Small intestine (tissue), 7 donors: ENCODE measurements around the gene IRS2. TPM values are rescaled to one million over a fixed set of nuclear protein-coding genes. Genes with fewer than 3 reads are reported as not detected.

Experiments used
- DNase-seq, 2 donors: peaks; one replicate each; pipeline versions ENCODE4 v3.0.0 to v3.0.0-alpha.2; 2013
- FAIRE-seq: peaks from 2 replicates; lab custom pipeline; 2012; peaks lifted over from hg19 to GRCh38; lab: Jason Lieb, UNC
- H3K27ac ChIP-seq, 3 donors: one replicate each; pipeline ENCODE4 v1.5.1; 2013; ENCODE audit warnings: low read length in 2 of 3, mild to moderate bottlenecking in 2 of 3, control low read depth in 1 of 3, inconsistent platforms in 1 of 3, low read depth in 1 of 3, moderate library complexity in 1 of 3
- H3K27me3 ChIP-seq, 3 donors: one replicate each; pipeline ENCODE4 v1.6.1; 2013; ENCODE audit warnings: low read length in 3 of 3, inconsistent platforms in 1 of 3; ENCODE audit not compliant: control insufficient read depth in 3 of 3, insufficient read depth in 3 of 3
- H3K36me3 ChIP-seq, 3 donors: one replicate each; pipeline ENCODE4 v1.6.1; 2013; ENCODE audit warnings: low read length in 3 of 3, inconsistent platforms in 1 of 3, low read depth in 1 of 3, mild to moderate bottlenecking in 1 of 3, moderate library complexity in 1 of 3; ENCODE audit not compliant: control insufficient read depth in 3 of 3, insufficient read depth in 2 of 3
- H3K4me1 ChIP-seq, 3 donors: one replicate each; pipeline ENCODE4 v1.6.1; 2013; ENCODE audit warnings: low read length in 2 of 3, inconsistent platforms in 1 of 3, low read depth in 1 of 3, mild to moderate bottlenecking in 1 of 3, moderate library complexity in 1 of 3; ENCODE audit not compliant: control insufficient read depth in 3 of 3, insufficient read depth in 2 of 3
- H3K4me3 ChIP-seq, 3 donors: one replicate each; pipeline ENCODE4 v1.5.1; 2013; ENCODE audit warnings: low read length in 3 of 3, control low read depth in 1 of 3, inconsistent platforms in 1 of 3, low read depth in 1 of 3, mild to moderate bottlenecking in 1 of 3, moderate library complexity in 1 of 3
- H3K9me3 ChIP-seq, 2 donors: one replicate each; pipeline ENCODE4 v1.6.1; 2013; ENCODE audit warnings: low read depth in 1 of 2, low read length in 1 of 2; ENCODE audit not compliant: control insufficient read depth in 2 of 2, insufficient read depth in 1 of 2
- WGBS, 3 donors: extraction: QIAGEN DNeasy Blood & Tissue Kit; methylation state at CpG; one replicate each; pipeline ENCODE4 v1.1.7; 2013; 5-methylcytosine and 5-hydroxymethylcytosine counted together
- polyA plus RNA-seq, 4 donors: library from polyadenylated mRNA; stranded (reverse) in 3 of 4; unstranded in 1 of 4; fragments of 200-250 nt in 3 of 4; fragments of 120-200 nt in 1 of 4; gene quantifications; one replicate each; pipeline versions ENCODE4 v1.2.1 to v1.2.3, GENCODE V29; 2013
- donor health status: healthy with polysubstance abuse.
- donor health status: control.
- donor health status: control.
- donor health status: Bipolar disorder and iron deficiency.
- donor health status: healthy.

Gene IRS2
- polyA plus RNA-seq, 4 donors: 3.8 to 16.2 (median 5.0) TPM

DNA sequence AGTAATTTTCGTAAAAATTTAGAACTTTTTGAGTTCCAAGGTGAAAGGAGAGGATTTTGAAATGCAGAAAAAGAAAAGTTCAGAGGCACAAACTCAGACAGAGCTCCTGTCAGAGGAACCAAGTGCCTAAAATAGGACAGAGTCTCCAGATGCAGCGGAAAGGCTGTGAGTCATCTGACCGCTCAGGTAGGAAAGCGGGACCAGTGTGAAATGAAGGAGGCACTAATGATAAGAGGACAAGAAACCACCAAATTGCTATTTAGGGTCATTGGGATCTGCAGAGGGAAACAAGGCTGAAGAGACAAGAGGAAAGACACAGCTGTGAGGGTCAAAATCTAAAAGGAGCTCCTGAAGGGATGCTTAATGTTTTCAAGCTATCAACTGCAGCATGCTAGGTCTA, 34.9 kb downstream of the IRS2 start:
- Histone ChIP-seq H3K9me3 (no peaks in the 10 kb centered on the region), H3K4me3 (no peak overlapping the region), H3K4me1 (no peaks in the 10 kb centered on the region), H3K27me3 (no peaks in the 10 kb centered on the region), H3K36me3 (peaks cover 3 to 13% (median 5%) of the 10 kb centered on the region in 3 donors), H3K27ac (no peak overlapping the region)
- DNase-seq (no peak), FAIRE-seq (no peak)
- 88 to 95% (median 89%) methylated on average over 4 of the region's 4 CpGs for WGBS, 3 donors

DNA sequence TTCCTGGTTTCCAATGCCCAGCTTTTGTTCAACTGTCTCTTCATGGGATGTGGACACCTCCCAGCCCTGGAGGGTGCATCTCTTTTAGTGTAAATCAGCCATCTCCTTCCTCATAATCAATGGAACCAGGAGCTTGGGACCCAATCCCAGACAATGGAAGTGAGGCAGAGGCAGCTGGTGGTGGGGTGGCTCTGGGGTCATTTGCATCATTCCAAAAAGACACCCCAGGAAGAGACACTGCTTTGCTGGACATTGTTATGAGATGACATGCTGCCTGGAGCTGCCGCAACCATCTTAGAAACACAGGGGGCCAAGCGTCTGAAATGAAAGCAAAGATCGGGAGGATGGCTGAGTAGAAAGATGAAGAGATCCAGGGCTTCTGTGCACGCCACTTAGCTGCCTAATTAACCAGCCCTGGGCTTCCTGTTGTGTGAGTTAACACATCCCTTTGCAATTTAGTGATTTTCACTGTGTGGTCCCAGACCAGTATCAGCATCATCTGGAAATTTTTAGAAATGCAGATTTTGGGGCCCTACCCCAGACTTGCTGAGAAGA, 36.1 kb downstream of the IRS2 start:
- FAIRE-seq (no peak), DNase-seq (no peak)
- Histone ChIP-seq H3K27ac (no peak overlapping the region), H3K4me3 (no peak overlapping the region), H3K36me3 (peaks cover 0 to 6% (median 2%) of the 10 kb centered on the region in 3 donors), H3K27me3 (no peaks in the 10 kb centered on the region), H3K9me3 (no peaks in the 10 kb centered on the region), H3K4me1 (no peaks in the 10 kb centered on the region)
- 91 to 94% (median 92%) methylated on average over 4 of the region's 4 CpGs for WGBS, 3 donors

DNA sequence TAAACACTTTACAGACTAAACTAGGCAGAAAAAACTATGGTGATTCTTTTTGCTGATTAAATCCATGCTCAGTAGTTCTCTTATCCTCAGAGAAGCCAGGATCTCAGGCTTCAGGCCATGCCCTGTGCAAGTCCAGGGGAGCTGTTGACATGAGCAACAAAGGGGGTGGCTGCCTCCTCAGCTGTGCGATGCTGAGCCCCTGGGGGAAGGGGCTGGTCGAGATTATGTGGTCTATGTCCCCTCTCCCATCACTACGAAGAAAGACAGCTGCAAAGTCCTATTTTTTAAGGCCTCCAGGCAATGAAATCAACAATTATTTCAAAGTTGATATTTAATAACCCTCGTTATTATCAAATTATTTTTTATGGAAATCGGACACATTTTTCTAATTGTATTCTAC, 37.0 kb downstream of the IRS2 start:
- 82 to 86% (median 86%) methylated on average over 5 of the region's 5 CpGs for WGBS, 3 donors
- no peaks in the 10 kb centered on the region for H3K27me3 ChIP-seq
- DNase-seq (no peak), FAIRE-seq (no peak)
- no peaks in the 10 kb centered on the region for H3K9me3 ChIP-seq
- peaks cover 0 to 4% (median 0%) of the 10 kb centered on the region in 3 donors for H3K36me3 ChIP-seq
- no peak overlapping the region for H3K4me3 ChIP-seq
- no peaks in the 10 kb centered on the region for H3K4me1 ChIP-seq
- no peak overlapping the region for H3K27ac ChIP-seq

DNA sequence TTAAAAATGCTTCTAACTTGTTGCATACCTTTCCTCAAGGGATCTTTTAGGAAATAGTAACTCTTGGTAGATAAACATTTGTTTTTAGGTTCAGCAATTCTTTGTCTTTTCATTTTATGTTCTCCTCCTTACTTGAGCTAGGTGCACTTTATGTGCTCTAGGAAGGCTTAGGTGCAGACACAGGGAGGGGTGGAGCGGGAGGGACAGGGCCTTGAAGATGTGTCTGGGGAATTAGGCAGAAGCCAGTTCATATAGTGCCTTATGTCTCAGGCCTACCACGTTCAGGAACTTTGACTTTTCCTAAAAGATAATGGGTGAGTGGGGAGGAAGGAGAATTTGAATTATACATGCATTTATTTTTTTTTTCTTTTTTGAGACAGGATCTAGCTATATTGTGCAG, 37.7 kb downstream of the IRS2 start:
- FAIRE-seq (no peak), DNase-seq (no peak)
- no peaks in the 10 kb centered on the region for H3K9me3 ChIP-seq
- H3K27me3 ChIP-seq: no peaks in the 10 kb centered on the region
- no peak overlapping the region for H3K27ac ChIP-seq
- peaks cover 0 to 4% (median 0%) of the 10 kb centered on the region in 3 donors for H3K36me3 ChIP-seq
- H3K4me1 ChIP-seq: peaks cover 0 to 4% (median 3%) of the 10 kb centered on the region in 3 donors
- WGBS, 3 donors: 45 to 64% (median 48%) methylated on average over 2 of the region's 2 CpGs
- no peak overlapping the region for H3K4me3 ChIP-seq

DNA sequence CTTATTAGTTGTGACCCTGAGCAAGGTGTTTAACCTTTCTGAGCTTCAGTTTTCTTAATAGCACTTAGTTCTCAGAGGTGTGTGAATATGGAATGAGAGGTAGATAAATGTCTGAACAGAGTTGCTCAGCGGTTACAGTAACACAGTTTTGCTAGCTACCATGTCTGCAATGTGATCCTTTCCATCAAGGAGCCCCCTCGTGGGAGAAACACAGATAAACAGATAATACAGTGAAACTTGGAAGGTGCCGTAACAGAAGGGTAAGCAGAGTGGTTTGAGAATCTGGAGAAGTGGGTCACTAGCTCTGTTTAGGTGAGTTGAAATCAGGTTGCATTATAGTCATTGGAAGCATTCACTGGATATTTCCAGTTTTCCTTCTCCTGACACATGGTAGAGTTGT, 38.9 kb downstream of the IRS2 start:
- no peaks in the 10 kb centered on the region for H3K9me3 ChIP-seq
- no peaks in the 10 kb centered on the region for H3K36me3 ChIP-seq
- DNase-seq: no peak
- H3K27me3 ChIP-seq: no peaks in the 10 kb centered on the region
- 65 to 69% (median 67%) methylated on average over 3 of the region's 3 CpGs for WGBS, 3 donors
- H3K4me1 ChIP-seq: peaks cover 0 to 4% (median 3%) of the 10 kb centered on the region in 3 donors
- no peak for FAIRE-seq
- no peak overlapping the region for H3K4me3 ChIP-seq
- H3K27ac ChIP-seq: no peak overlapping the region

DNA sequence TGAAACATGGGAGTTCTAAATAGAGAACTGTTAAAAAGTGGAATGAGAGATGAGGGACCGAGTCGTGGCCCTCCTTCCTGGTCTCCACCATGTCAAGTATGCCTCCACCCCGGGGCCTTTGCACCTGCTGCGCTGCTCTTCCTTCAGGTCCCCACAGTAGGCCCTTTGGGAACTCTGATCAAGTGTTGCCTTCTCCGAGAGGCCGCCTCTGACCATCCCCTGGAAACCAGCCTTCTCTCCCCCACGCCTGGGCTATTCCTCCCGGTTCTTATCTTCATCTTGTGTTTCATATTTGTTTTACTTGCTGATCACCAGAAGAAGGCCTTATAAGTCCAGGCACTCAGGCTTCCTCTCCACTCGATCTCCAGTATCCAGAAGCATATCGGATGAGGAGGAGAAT, 40.0 kb downstream of the IRS2 start:
- Histone ChIP-seq H3K9me3 (no peaks in the 10 kb centered on the region), H3K4me1 (peaks cover 0 to 4% (median 3%) of the 10 kb centered on the region in 3 donors), H3K27me3 (no peaks in the 10 kb centered on the region), H3K4me3 (no peak overlapping the region), H3K27ac (no peak overlapping the region), H3K36me3 (no peaks in the 10 kb centered on the region)
- 86 to 91% (median 91%) methylated on average over 10 of the region's 10 CpGs for WGBS, 3 donors
- DNase-seq (no peak), FAIRE-seq (no peak)

DNA sequence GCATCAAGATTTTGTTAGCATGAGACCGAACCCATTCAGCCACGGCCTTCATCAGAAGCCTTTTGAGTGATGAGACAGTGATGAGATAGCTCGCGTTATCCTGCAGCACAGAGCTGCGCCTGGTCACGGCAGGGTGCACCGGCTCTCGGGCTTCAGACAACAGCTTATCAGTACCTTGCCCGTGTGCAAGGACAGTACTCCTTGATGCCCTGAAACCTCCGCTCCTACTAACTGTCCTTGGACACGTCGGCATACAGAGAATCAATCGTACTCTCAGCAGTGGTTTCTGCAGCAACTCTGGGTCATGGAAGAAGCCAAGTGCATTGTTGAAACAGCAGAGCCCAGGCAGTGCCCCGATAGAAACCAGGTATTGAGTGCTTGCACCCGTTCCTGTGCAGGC, 40.7 kb downstream of the IRS2 start:
- FAIRE-seq (no peak), DNase-seq (no peak)
- no peak overlapping the region for H3K27ac ChIP-seq
- H3K4me1 ChIP-seq: peaks cover 0 to 4% (median 3%) of the 10 kb centered on the region in 3 donors
- no peak overlapping the region for H3K4me3 ChIP-seq
- H3K9me3 ChIP-seq: no peaks in the 10 kb centered on the region
- no peaks in the 10 kb centered on the region for H3K36me3 ChIP-seq
- no peaks in the 10 kb centered on the region for H3K27me3 ChIP-seq
- 91 to 94% (median 91%) methylated on average over 15 of the region's 15 CpGs for WGBS, 3 donors

DNA sequence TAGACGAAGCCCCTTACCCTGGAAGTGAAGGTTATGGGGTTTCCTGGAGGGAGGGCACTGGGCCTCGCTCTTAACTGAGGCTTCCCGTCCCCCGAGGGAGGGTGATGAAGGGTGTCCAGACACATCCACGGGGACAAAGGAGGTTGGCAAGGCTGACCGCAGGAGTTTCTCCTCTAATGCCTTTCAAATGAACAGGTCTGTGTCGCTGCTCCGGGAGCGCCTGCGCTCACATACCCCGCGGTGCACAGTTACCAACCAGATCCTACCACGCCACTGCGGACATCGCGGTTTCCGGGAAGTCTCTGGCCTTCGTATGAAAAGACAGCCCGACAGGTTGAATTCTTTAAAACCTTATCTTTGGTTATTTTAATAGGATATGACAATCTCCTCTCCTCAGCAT, 41.3 kb downstream of the IRS2 start:
- H3K4me3 ChIP-seq: no peak overlapping the region
- H3K4me1 ChIP-seq: peaks cover 0 to 4% (median 3%) of the 10 kb centered on the region in 3 donors
- no peaks in the 10 kb centered on the region for H3K27me3 ChIP-seq
- H3K36me3 ChIP-seq: no peaks in the 10 kb centered on the region
- H3K27ac ChIP-seq: no peak overlapping the region
- WGBS, 3 donors: 92 to 94% (median 94%) methylated on average over 19 of the region's 19 CpGs
- FAIRE-seq: no peak
- DNase-seq: no peak
- H3K9me3 ChIP-seq: no peaks in the 10 kb centered on the region

DNA sequence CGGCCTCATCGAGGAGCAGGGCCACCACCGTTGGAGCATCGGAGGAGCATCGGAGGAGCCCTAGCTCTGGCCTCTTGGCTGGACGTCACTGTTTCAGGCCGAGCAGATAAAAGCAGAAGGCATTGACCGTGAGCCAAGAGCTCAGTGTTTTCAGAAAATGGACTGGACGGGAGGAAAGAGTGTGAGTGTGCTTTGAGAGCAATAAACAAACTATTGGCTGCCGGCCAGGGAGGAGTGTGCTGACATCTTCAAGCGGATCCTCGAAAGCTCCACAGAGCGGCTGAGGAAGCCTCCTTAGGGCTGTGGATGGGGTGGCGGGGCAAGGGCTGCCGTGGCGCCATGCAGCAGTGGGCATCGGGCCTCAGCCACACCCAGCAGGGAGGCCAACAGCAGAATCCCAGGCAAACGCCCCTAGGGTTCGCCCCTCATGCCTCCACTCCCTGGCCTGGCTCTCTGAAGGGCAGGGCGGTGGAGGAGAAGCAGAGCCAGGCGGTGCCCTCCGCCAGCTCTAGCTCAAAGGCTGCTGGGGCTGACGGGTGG, 41.8 kb downstream of the IRS2 start:
- no peaks in the 10 kb centered on the region for H3K36me3 ChIP-seq
- FAIRE-seq: no peak
- H3K4me3 ChIP-seq: no peak overlapping the region
- H3K9me3 ChIP-seq: no peaks in the 10 kb centered on the region
- WGBS, 3 donors: 52 to 61% (median 58%) methylated on average over 23 of the region's 23 CpGs
- H3K27me3 ChIP-seq: no peaks in the 10 kb centered on the region
- peaks cover 0 to 4% (median 3%) of the 10 kb centered on the region in 3 donors for H3K4me1 ChIP-seq
- DNase-seq: peak; percentile 45 to 52
- H3K27ac ChIP-seq: no peak overlapping the region
